22Rv1 (cell line): ENCODE data around the gene HPCAL4.

ENCODE experiments used
- ZFX ChIP-seq: fragments of 450-650 bp; IDR thresholded peaks from 2 replicates; pipeline ENCODE4 v1.6.1; 2017; ENCODE audit warnings: antibody characterized with exemption, borderline replicate concordance
- TF ChIP-seq, protein P1 (sequence below): fragments of 450-650 bp; IDR thresholded peaks from 2 replicates; pipeline ENCODE4 v1.5.1; 2017; ENCODE audit warnings: mild to moderate bottlenecking

DNA sequence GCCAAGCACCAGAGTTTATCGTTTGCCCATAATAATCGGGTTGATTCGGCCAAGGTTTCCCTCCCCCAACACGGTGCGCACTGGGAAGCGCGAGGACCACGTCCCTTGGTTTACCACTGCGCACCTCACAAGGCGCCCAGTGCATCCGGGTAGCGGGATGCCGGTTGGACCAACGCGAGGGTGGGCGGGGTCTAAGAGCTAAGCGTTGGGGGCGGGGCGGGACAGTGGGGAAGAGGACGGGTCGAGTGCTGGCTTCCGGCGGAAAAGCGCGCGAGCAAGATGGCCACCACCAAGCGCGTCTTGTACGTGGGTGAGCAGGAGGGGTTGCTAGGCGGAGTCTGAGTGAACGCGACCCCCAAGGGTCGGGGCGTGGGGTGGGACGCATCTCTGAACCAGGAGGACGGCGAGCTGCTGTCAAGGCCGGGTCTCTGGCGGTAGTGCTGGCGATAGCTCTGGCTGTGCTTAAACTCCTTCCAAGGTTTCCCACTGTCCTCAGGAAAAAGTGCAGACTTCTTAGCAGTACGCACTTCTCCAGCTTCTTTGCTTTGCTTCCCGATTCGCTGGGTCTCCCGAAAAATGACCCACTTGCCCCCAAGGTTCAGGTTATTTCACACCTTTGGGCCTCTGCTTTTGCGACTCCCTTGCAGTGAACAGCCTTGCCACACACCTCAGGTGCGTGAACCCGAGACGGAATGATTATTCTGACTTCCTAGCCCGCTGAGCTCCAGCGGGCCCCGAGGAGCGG lies 47.6 kb upstream of the HPCAL4 start, which contains the start of gene PPIE:
- TF ChIP-seq, protein P1, sequence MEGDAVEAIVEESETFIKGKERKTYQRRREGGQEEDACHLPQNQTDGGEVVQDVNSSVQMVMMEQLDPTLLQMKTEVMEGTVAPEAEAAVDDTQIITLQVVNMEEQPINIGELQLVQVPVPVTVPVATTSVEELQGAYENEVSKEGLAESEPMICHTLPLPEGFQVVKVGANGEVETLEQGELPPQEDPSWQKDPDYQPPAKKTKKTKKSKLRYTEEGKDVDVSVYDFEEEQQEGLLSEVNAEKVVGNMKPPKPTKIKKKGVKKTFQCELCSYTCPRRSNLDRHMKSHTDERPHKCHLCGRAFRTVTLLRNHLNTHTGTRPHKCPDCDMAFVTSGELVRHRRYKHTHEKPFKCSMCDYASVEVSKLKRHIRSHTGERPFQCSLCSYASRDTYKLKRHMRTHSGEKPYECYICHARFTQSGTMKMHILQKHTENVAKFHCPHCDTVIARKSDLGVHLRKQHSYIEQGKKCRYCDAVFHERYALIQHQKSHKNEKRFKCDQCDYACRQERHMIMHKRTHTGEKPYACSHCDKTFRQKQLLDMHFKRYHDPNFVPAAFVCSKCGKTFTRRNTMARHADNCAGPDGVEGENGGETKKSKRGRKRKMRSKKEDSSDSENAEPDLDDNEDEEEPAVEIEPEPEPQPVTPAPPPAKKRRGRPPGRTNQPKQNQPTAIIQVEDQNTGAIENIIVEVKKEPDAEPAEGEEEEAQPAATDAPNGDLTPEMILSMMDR = no peak
- TF ChIP-seq ZFX = no peak
